ENCODE measurements around the gene CLCNKB. TPM values are rescaled to one million over a fixed set of nuclear protein-coding genes. Genes with fewer than 3 reads are reported as not detected.

Gene CLCNKB
- polyA plus RNA-seq (2013): 0.30 TPM

DNA sequence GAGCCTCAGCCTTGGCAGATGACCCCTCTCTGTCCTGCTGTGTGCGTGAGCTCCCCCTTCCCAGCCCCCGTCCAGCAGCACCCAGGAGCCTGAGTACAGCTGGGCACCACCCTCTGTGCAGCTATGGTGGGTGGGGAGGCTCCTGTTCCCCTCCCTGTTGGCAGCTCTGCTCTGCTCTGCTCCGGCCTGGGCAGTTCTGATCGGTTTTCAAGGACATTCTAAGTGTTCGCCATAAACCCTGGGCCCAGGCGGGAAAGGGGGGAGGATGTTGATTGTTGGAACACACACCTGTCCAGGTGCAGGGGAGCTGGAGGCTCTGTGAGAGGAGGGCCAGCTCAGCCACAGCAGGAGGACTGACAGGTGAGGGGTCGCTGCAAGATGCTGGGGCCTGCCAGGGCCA, at the start of gene CLCNKB:
CLCNKB (plus strand) TSS at position 262 of the 400 bp plus-strand sequence. CDS start 711 bp downstream, outside the sequence.
- H3K36me3 ChIP-seq (ENCODE audit: control insufficient read depth in 4 of 4, insufficient read depth in 4 of 4, low read length in 3 of 4): no peaks in the 10 kb centered on the region
- CTCF ChIA-PET: interaction anchor here (0.7 to 3.5 kb wide), 4 partner anchors 11 to 56 kb away, joined by 3 to 14 read pairs (median 4); partner anchors contain the start of gene FAM131C
- no peak for DNase-seq
- POLR2A ChIA-PET: no interaction called here
- no peaks in the 10 kb centered on the region for H3K27me3 ChIP-seq (replicated peaks in 2 of 5; ENCODE audit: control insufficient read depth in 4 of 5, insufficient read depth in 5 of 5, low read length in 4 of 5)
- no peak within 1 kb of the TSS for H3K27ac ChIP-seq (ENCODE audit: insufficient read depth in 1 of 2, low read depth in 1 of 2, low read length in 2 of 2, poor library complexity in 1 of 2, severe bottlenecking in 2 of 2)
- H3K4me3 ChIP-seq (ENCODE audit: control insufficient read depth in 1 of 7, extremely low read depth in 1 of 7, insufficient read depth in 4 of 7, low read depth in 2 of 7, low read length in 6 of 7): no peak within 1 kb of the TSS
- 100% methylated on average over 3 of the region's 7 CpGs for WGBS (ENCODE audit: insufficient coverage)
- H3K4me1 ChIP-seq (ENCODE audit: control extremely low read depth in 1 of 4, control insufficient read depth in 4 of 4, insufficient read depth in 4 of 4, low read length in 3 of 4): peaks cover 0 to under 1% (median under 1%) of the 10 kb centered on the region in 4 experiments
- no peaks in the 10 kb centered on the region for H3K9me3 ChIP-seq (ENCODE audit: control extremely low read depth in 1 of 5, control insufficient read depth in 4 of 5, insufficient read depth in 2 of 5, low read depth in 1 of 5, low read length in 4 of 5)

DNA sequence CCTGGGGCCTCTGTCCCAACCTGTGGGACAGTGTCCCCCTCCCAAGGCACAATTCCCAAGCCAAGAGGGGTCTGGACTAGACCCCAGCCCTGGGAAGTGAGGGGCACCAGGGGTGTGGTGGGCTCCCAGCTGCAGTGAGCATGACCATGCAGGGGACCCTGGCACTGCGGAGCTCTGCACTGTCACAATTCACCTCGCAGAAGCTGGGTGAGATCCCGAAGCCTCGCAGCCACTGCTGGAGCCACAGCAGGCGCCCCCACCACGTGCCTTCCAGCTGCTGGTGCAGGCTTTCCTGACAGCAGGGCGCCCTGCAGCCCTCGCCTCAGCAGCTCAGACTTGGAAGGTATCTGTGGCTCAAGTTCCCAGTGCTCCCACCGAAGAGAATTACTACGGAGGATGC, 49.5 kb upstream of the CLCNKB start:
- Histone ChIP-seq H3K9me3 (ENCODE audit: control extremely low read depth in 1 of 5, control insufficient read depth in 4 of 5, insufficient read depth in 2 of 5, low read depth in 1 of 5, low read length in 4 of 5) (no peaks in the 10 kb centered on the region), H3K27me3 (replicated peaks in 2 of 5; ENCODE audit: control insufficient read depth in 4 of 5, insufficient read depth in 5 of 5, low read length in 4 of 5) (peaks cover 0 to 2% (median 0%) of the 10 kb centered on the region in 5 experiments), H3K36me3 (ENCODE audit: control insufficient read depth in 4 of 4, insufficient read depth in 4 of 4, low read length in 3 of 4) (no peaks in the 10 kb centered on the region), H3K4me3 (ENCODE audit: control insufficient read depth in 1 of 7, extremely low read depth in 1 of 7, insufficient read depth in 4 of 7, low read depth in 2 of 7, low read length in 6 of 7) (no peak overlapping the region), H3K27ac (ENCODE audit: insufficient read depth in 1 of 2, low read depth in 1 of 2, low read length in 2 of 2, poor library complexity in 1 of 2, severe bottlenecking in 2 of 2) (no peak overlapping the region), H3K4me1 (ENCODE audit: control extremely low read depth in 1 of 4, control insufficient read depth in 4 of 4, insufficient read depth in 4 of 4, low read length in 3 of 4) (no peaks in the 10 kb centered on the region)
- ChIA-PET CTCF (interaction anchor here (0.8 to 2.0 kb wide), 5 partner anchors 10 to 192 kb away, joined by 3 to 9 read pairs (median 3); no protein-coding TSS in a partner anchor), POLR2A (no interaction called here)
- WGBS (ENCODE audit: insufficient coverage): 94% methylated on average over 10 of the region's 10 CpGs
- DNase-seq: no peak

DNA sequence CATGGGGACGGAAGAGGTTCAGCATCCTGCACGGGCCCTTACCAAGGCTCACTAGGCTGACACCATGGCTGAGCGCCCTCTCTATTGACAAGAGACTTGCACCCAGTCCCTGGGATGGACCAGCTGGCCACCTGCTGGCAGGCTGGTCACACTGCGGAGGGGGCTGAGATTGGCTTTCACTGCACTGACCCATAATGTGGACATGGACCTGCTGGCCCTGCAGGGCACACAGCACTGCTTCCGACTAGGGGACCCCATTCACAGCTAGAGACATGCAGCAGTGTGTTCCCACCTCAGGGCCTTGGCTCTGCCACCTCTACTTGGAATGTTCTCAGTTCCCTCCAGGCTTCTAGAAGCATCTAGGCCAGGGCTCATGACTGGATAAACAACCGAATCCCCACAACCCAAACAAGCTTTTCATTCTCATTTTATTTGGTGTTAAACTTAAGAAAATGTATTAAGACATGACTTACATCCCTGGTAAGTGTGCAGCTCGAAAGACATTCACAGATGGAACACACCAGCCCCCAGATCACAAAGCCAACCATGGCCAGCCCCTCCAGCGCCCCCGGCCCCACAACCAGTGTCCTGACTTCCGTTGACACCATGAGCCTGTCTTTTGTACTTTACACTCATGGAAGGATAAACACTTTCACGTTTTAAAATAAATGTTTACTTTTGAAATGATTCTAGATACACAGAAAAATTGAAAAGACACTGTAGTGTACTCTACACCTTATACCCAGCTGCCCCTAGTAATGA, 48.8 kb upstream of the CLCNKB start:
- 73% methylated on average over 4 of the region's 11 CpGs for WGBS (ENCODE audit: insufficient coverage)
- Histone ChIP-seq H3K36me3 (ENCODE audit: control insufficient read depth in 4 of 4, insufficient read depth in 4 of 4, low read length in 3 of 4) (no peaks in the 10 kb centered on the region), H3K27ac (ENCODE audit: insufficient read depth in 1 of 2, low read depth in 1 of 2, low read length in 2 of 2, poor library complexity in 1 of 2, severe bottlenecking in 2 of 2) (no peak overlapping the region), H3K4me1 (ENCODE audit: control extremely low read depth in 1 of 4, control insufficient read depth in 4 of 4, insufficient read depth in 4 of 4, low read length in 3 of 4) (no peaks in the 10 kb centered on the region), H3K27me3 (replicated peaks in 2 of 5; ENCODE audit: control insufficient read depth in 4 of 5, insufficient read depth in 5 of 5, low read length in 4 of 5) (peaks cover 0 to 2% (median 0%) of the 10 kb centered on the region in 5 experiments), H3K9me3 (ENCODE audit: control extremely low read depth in 1 of 5, control insufficient read depth in 4 of 5, insufficient read depth in 2 of 5, low read depth in 1 of 5, low read length in 4 of 5) (no peaks in the 10 kb centered on the region), H3K4me3 (ENCODE audit: control insufficient read depth in 1 of 7, extremely low read depth in 1 of 7, insufficient read depth in 4 of 7, low read depth in 2 of 7, low read length in 6 of 7) (no peak overlapping the region)
- ChIA-PET POLR2A (interaction anchor here (0.6 kb wide), 1 partner anchor 94 kb away, joined by 4 read pairs; no protein-coding TSS in a partner anchor), CTCF (interaction anchor here (1.3 to 2.0 kb wide), 4 partner anchors 11 to 193 kb away, joined by 3 to 9 read pairs (median 4); no protein-coding TSS in a partner anchor)
- peak in 2 of 3 donors; percentile 46 to 54 for DNase-seq

DNA sequence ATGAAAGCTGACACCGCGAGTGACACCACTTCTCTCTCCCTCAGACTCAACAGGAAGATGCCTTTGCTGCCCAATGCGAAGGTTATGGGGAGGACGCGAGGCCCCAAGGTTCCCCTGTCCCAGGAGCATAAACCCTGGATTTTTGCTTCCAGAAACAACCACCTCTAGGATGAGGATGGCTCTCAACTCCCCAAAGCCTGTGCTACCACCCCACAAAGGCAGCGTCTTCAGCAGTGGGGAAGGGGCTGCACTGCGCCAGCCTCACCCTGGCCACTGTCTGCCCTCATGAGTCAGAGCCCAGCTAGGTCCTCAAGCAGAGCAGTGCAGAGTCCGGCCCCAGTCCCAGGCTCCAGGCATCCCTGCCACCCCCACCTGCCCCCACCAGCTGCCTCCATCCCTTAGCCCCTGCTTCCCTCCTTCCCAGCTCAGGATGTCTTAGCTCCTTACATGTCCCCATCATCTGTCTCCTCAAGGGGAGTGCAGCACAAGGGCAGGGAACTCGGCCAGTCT, 46.5 kb upstream of the CLCNKB start:
- H3K9me3 ChIP-seq (ENCODE audit: control extremely low read depth in 1 of 5, control insufficient read depth in 4 of 5, insufficient read depth in 2 of 5, low read depth in 1 of 5, low read length in 4 of 5): no peaks in the 10 kb centered on the region
- ChIA-PET POLR2A (no interaction called here), CTCF (interaction anchor here (0.9 to 2.0 kb wide), 6 partner anchors 9 to 206 kb away, joined by 3 to 7 read pairs (median 4); no protein-coding TSS in a partner anchor)
- H3K4me1 ChIP-seq (ENCODE audit: control extremely low read depth in 1 of 4, control insufficient read depth in 4 of 4, insufficient read depth in 4 of 4, low read length in 3 of 4): no peaks in the 10 kb centered on the region
- H3K27me3 ChIP-seq (replicated peaks in 2 of 5; ENCODE audit: control insufficient read depth in 4 of 5, insufficient read depth in 5 of 5, low read length in 4 of 5): no peaks in the 10 kb centered on the region
- no peaks in the 10 kb centered on the region for H3K36me3 ChIP-seq (ENCODE audit: control insufficient read depth in 4 of 4, insufficient read depth in 4 of 4, low read length in 3 of 4)
- no peak overlapping the region for H3K27ac ChIP-seq (ENCODE audit: insufficient read depth in 1 of 2, low read depth in 1 of 2, low read length in 2 of 2, poor library complexity in 1 of 2, severe bottlenecking in 2 of 2)
- no peak overlapping the region for H3K4me3 ChIP-seq (ENCODE audit: control insufficient read depth in 1 of 7, extremely low read depth in 1 of 7, insufficient read depth in 4 of 7, low read depth in 2 of 7, low read length in 6 of 7)
- 96% methylated on average over 3 of the region's 9 CpGs for WGBS (ENCODE audit: insufficient coverage)
- DNase-seq: no peak

DNA sequence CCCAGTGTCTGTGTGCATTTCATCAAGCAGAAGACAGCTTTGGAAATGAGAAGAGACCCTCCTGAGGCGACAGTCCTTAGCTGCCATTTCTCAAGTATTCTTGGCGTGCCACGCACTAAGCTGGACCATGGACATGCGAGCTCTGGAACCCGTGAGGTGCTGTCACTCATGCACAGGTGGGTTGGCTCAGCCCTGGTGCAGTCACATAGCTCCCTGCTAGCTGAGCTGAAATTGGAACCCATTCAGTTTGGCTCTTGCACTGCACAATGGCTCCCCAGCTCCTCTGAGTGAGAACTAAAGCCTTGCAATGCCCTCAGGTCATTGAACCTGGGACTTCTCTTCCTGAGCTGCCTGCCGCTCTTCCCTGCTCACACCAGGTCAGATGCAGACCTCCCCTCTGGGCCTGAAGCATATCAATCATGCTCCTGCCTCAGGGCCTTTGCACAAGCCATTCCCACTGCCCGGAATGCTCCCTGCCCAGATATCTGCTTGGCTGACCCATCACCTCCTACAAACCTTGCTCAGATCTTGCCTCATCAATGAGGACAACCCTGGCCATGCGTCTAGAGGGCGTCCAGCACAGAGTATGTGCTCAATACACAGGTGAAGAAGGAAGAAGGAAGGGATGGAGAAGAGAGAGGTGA, 45.8 kb upstream of the CLCNKB start:
- Histone ChIP-seq H3K4me3 (ENCODE audit: control insufficient read depth in 1 of 7, extremely low read depth in 1 of 7, insufficient read depth in 4 of 7, low read depth in 2 of 7, low read length in 6 of 7) (no peak overlapping the region), H3K36me3 (ENCODE audit: control insufficient read depth in 4 of 4, insufficient read depth in 4 of 4, low read length in 3 of 4) (no peaks in the 10 kb centered on the region), H3K9me3 (ENCODE audit: control extremely low read depth in 1 of 5, control insufficient read depth in 4 of 5, insufficient read depth in 2 of 5, low read depth in 1 of 5, low read length in 4 of 5) (no peaks in the 10 kb centered on the region), H3K4me1 (ENCODE audit: control extremely low read depth in 1 of 4, control insufficient read depth in 4 of 4, insufficient read depth in 4 of 4, low read length in 3 of 4) (no peaks in the 10 kb centered on the region), H3K27ac (ENCODE audit: insufficient read depth in 1 of 2, low read depth in 1 of 2, low read length in 2 of 2, poor library complexity in 1 of 2, severe bottlenecking in 2 of 2) (no peak overlapping the region), H3K27me3 (replicated peaks in 2 of 5; ENCODE audit: control insufficient read depth in 4 of 5, insufficient read depth in 5 of 5, low read length in 4 of 5) (no peaks in the 10 kb centered on the region)
- DNase-seq: no peak
- whole genome bisulfite sequencing (ENCODE audit: insufficient coverage): 90% methylated on average over 8 of the region's 9 CpGs
- ChIA-PET POLR2A (no interaction called here), CTCF (interaction anchor here (0.6 to 2.0 kb wide), 7 partner anchors 9 to 207 kb away, joined by 3 to 7 read pairs (median 4); no protein-coding TSS in a partner anchor)

DNA sequence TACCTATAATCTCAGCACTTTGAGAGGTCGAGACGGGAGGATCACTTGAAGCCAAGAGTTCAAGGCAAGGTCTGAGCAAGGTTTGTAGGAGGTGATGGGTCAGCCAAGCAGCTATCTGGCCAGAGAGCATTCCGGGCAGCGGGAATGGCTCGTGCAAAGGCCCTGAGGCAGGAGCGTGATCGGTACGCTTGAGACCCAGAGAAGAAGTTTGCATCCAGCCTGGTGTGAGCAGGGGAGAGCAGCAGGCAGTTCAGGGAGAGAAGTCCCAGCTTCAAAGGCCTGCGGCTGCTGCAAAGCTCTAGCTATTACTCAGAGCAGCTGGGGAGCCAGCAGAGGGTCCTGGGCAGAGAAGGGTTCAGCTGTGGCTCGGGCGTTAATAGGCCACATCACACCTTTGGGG, 44.7 kb upstream of the CLCNKB start:
- Histone ChIP-seq H3K27ac (ENCODE audit: insufficient read depth in 1 of 2, low read depth in 1 of 2, low read length in 2 of 2, poor library complexity in 1 of 2, severe bottlenecking in 2 of 2) (no peak overlapping the region), H3K9me3 (ENCODE audit: control extremely low read depth in 1 of 5, control insufficient read depth in 4 of 5, insufficient read depth in 2 of 5, low read depth in 1 of 5, low read length in 4 of 5) (no peaks in the 10 kb centered on the region), H3K4me1 (ENCODE audit: control extremely low read depth in 1 of 4, control insufficient read depth in 4 of 4, insufficient read depth in 4 of 4, low read length in 3 of 4) (no peaks in the 10 kb centered on the region), H3K4me3 (ENCODE audit: control insufficient read depth in 1 of 7, extremely low read depth in 1 of 7, insufficient read depth in 4 of 7, low read depth in 2 of 7, low read length in 6 of 7) (no peak overlapping the region), H3K27me3 (replicated peaks in 2 of 5; ENCODE audit: control insufficient read depth in 4 of 5, insufficient read depth in 5 of 5, low read length in 4 of 5) (no peaks in the 10 kb centered on the region), H3K36me3 (ENCODE audit: control insufficient read depth in 4 of 4, insufficient read depth in 4 of 4, low read length in 3 of 4) (no peaks in the 10 kb centered on the region)
- DNase-seq: no peak
- ChIA-PET POLR2A (no interaction called here), CTCF (no interaction called here)
- WGBS (ENCODE audit: insufficient coverage): 98% methylated on average over 11 of the region's 11 CpGs
